HG02588 (cell line): ENCODE results near the gene TOP1.

Experiments used
- ATAC-seq: cut with Tn5 transposase; IDR thresholded peaks from one replicate; pipeline ENCODE4 v1.9.1; 2021; ENCODE audit warnings: mild to moderate bottlenecking, moderate library complexity; ENCODE audit not compliant: unreplicated experiment

The TOP1 gene

GRCh38 chr20:41163821-41164220 lies 135.2 kb downstream of the TOP1 start:
- no peak for ATAC-seq

GRCh38 chr20:41165001-41165882 lies 136.6 kb downstream of the TOP1 start:
- ATAC-seq, result no peak

- ATAC-seq, result no peak
These were observed 137.8 kb downstream of the TOP1 start for GRCh38 chr20:41166201-41167117.

- ATAC-seq, result no peak
These were observed 138.5 kb downstream of the TOP1 start for GRCh38 chr20:41167118-41167470.

GRCh38 chr20:41167481-41168253 lies 139.0 kb downstream of the TOP1 start:
- no peak for ATAC-seq

GRCh38 chr20:41168281-41169161 lies 139.9 kb downstream of the TOP1 start:
- ATAC-seq, result no peak

GRCh38 chr20:41169162-41169690 lies 140.6 kb downstream of the TOP1 start:
- ATAC-seq, result no peak

- ATAC-seq, result no peak
These were observed 141.2 kb downstream of the TOP1 start for GRCh38 chr20:41169791-41170351.

- no peak for ATAC-seq
These were observed 141.9 kb downstream of the TOP1 start for GRCh38 chr20:41170386-41171105.

- no peak for ATAC-seq
These were observed 143.2 kb downstream of the TOP1 start for GRCh38 chr20:41171736-41172295.

GRCh38 chr20:41172296-41173140 lies 143.9 kb downstream of the TOP1 start:
- no peak for ATAC-seq

GRCh38 chr20:41173161-41173721 lies 144.6 kb downstream of the TOP1 start:
- no peak for ATAC-seq

GRCh38 chr20:41173791-41174341 lies 145.2 kb downstream of the TOP1 start:
- ATAC-seq, result no peak
